Sigmoid colon (tissue), 7 donors: ENCODE data around the gene SCYGR6. TPM values are rescaled to one million over a fixed set of nuclear protein-coding genes. Genes with fewer than 3 reads are reported as not detected.
"Not testable (repeated sequence)": the region's sequence is repeated elsewhere in the genome, so short reads cannot be mapped to it uniquely, and the experiment has no call there.

Experiments
- DNase-seq: peaks from one replicate; pipeline ENCODE4 v3.0.0-alpha.2; 2019
- H3K27ac ChIP-seq, 4 donors: fragments of 200-600 bp; sonication (generic); one replicate each; pipeline ENCODE4 v1.5.1; 2016 to 2019; ENCODE audit warnings: mild to moderate bottlenecking in 1 of 4
- H3K27me3 ChIP-seq, 3 donors: fragments of 200-600 bp; sonication (generic); one replicate each; pipeline ENCODE4 v1.5.1; 2019; ENCODE audit warnings: mild to moderate bottlenecking in 1 of 3
- H3K36me3 ChIP-seq, 4 donors: fragments of 200-600 bp; sonication (generic); one replicate each; pipeline ENCODE4 v1.5.1; 2016 to 2019
- H3K4me1 ChIP-seq, 4 donors: fragments of 200-600 bp; sonication (generic); one replicate each; pipeline ENCODE4 v1.5.1; 2017 to 2019
- H3K4me3 ChIP-seq, 4 donors: fragments of 200-600 bp; sonication (generic); one replicate each; pipeline ENCODE4 v1.5.1; 2017 to 2019; ENCODE audit warnings: mild to moderate bottlenecking in 2 of 4, moderate library complexity in 1 of 4
- H3K9me3 ChIP-seq, 4 donors: fragments of 200-600 bp in 3 of 4; sonication (generic) in 3 of 4; one replicate each; pipeline versions ENCODE4 v1.5.1 to v1.6.1; 2013 to 2019
- CTCF ChIP-seq, 4 experiments: fragments of 450-650 bp in 3 of 4; fragments of 200-600 bp in 1 of 4; IDR thresholded peaks; one replicate each; pipeline ENCODE4 v1.5.1; 2016 to 2019; ENCODE audit warnings: antibody characterized with exemption in 4 of 4, mild to moderate bottlenecking in 3 of 4, moderate library complexity in 2 of 4
- EP300 ChIP-seq, 4 donors: sonication (generic); formaldehyde crosslinking; IDR thresholded peaks; one replicate each; pipeline ENCODE4 v1.6.1; 2017; ENCODE audit warnings: antibody characterized with exemption in 4 of 4
- POLR2A ChIP-seq, 2 donors: fragments of 450-650 bp; IDR thresholded peaks; one replicate each; pipeline ENCODE4 v1.6.1; 2016; ENCODE audit warnings: antibody characterized with exemption in 2 of 2, mild to moderate bottlenecking in 2 of 2, moderate library complexity in 2 of 2
- POLR2AphosphoS5 ChIP-seq, 4 donors: sonication (generic); formaldehyde crosslinking; IDR thresholded peaks; one replicate each; pipeline ENCODE4 v1.6.1; 2017; ENCODE audit warnings: antibody characterized with exemption in 4 of 4
- WGBS, 2 donors: extraction: QIAGEN DNeasy Blood & Tissue Kit; methylation state at CpG; one replicate each; pipeline ENCODE4 v1.1.7; 2013; 5-methylcytosine and 5-hydroxymethylcytosine counted together
- intact Hi-C: fragments of 100-400 bp; cut with DNase I; formaldehyde crosslinking; loops from one replicate; pipeline ENCODE4 v1.15.1; 2023
- polyA plus RNA-seq, 3 donors: library from polyadenylated mRNA; stranded (reverse); fragments of 200-250 nt; gene quantifications; one replicate each; pipeline ENCODE4 v1.2.3, GENCODE V29; 2013
- total RNA-seq, 4 donors: library from RNA; depleted of rRNA; stranded (reverse); fragments of >200 nt; gene quantifications; one replicate each; pipeline ENCODE4 v1.1.0, GENCODE V29; 2016
- donor health status: healthy with polysubstance abuse.
- donor health status: Bipolar disorder and iron deficiency.
- donor health status: healthy.

Gene SCYGR6
- total and polyA plus RNA-seq, 7 donors, result not detected

DNA sequence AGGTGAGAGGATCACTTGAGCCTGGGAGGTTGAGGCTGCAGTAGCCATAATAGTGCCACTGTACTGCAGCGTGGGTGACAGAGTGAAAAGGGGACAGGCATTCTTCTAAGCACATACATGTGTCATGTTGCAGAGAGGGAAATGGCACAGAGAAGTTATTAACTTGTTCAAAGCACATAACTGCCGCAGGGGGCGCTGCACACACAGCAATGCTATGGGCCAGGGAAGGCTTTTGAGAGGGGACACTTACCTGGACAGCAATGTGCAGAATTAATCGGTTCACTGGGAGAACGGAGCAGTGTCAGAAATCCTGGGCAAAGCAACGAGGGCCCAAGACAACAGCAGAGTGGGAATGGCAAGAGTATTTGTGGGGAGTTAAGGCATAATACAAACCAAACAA lies 23.5 kb upstream of the SCYGR6 start:
- H3K9me3 ChIP-seq, result no peaks in the 10 kb centered on the region

DNA sequence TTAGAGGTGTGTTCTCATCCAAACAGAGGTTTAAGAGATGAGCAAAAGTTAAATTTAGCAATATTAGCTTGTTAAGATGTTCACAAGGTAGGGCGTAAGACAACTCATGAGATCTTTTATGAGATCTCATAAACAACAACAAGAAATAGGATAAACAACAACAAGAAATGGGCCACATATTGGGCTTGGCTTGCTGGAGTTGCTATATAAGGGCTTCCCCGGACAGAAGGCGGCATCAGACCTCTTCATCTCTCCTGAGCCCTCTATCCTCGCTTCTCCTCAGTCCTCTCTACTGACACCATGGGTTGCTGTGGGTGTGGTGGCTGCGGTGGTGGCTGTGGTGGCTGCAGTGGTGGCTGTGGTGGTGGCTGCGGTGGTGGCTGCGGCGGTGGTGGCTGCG lies 21.0 kb upstream of the SCYGR6 start, which contains the start of gene SCYGR8:
Gene SCYGR8, plus strand, starts transcription at position 301 of the 400 bp plus-strand sequence. Its CDS starts 0 bp downstream, at position 301.
- no peak for TF ChIP-seq POLR2AphosphoS5 (IDR thresholded peaks at IDR 0.05)
- TF ChIP-seq EP300 (IDR thresholded peaks at IDR 0.05), result no peak
- no peak for TF ChIP-seq CTCF (IDR thresholded peaks at IDR 0.05)
- TF ChIP-seq POLR2A (IDR thresholded peaks at IDR 0.05), result no peak
- intact Hi-C loops, result no loop called here
- Histone ChIP-seq H3K27ac (no peak within 1 kb of the TSS), H3K36me3 (no peaks in the 10 kb centered on the region), H3K27me3 (peaks cover 0 to 4% (median 0%) of the 10 kb centered on the region in 3 donors), H3K4me1 (no peaks in the 10 kb centered on the region), H3K9me3 (no peaks in the 10 kb centered on the region), H3K4me3 (no peak within 1 kb of the TSS)
- WGBS, 2 donors, result 90 to 96% methylated on average over 5 to 6 of the region's 9 CpGs
- DNase-seq, result no peak

More for the DNA sequence above, 23.5 kb upstream of the SCYGR6 start:
- Histone ChIP-seq H3K4me1 (no peaks in the 10 kb centered on the region), H3K27me3 (no peaks in the 10 kb centered on the region), H3K4me3 (no peak overlapping the region), H3K27ac (no peak overlapping the region), H3K36me3 (no peaks in the 10 kb centered on the region)
- 86 to 87% methylated on average over 6 of the region's 6 CpGs for WGBS, 2 donors
- DNase-seq, result no peak
- intact Hi-C loops, result no loop called here
- no peak for TF ChIP-seq POLR2AphosphoS5 (IDR thresholded peaks at IDR 0.05)
- TF ChIP-seq EP300 (IDR thresholded peaks at IDR 0.05), result no peak
- TF ChIP-seq CTCF (IDR thresholded peaks at IDR 0.05), result no peak
- TF ChIP-seq POLR2A (IDR thresholded peaks at IDR 0.05), result no peak

DNA sequence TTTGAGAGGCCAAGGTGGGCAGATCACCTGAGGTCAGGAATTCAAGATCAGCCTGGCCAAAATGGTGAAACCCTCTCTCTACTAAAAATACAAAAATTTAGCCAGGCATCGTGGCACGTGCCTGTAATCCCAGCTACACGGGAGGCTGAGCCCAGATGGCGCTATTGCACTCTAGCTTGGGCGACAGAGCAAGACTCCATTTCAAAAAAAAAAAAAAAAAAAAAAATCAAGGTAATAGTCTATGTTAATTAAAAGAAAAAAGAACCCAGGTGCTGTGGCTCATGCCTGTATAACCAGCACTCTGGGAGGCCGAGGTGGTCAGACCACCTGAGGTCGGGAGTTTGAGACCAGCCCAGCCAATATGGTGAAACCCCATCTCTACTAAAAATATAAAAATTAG lies 16.1 kb upstream of the SCYGR6 start:
- H3K4me1 ChIP-seq, H3K27ac ChIP-seq, DNase-seq, H3K9me3 ChIP-seq, H3K27me3 ChIP-seq, intact Hi-C loops, H3K4me3 ChIP-seq, H3K36me3 ChIP-seq: not testable (repeated sequence)
- 80 to 85% methylated on average over 7 of the region's 7 CpGs for WGBS, 2 donors

DNA sequence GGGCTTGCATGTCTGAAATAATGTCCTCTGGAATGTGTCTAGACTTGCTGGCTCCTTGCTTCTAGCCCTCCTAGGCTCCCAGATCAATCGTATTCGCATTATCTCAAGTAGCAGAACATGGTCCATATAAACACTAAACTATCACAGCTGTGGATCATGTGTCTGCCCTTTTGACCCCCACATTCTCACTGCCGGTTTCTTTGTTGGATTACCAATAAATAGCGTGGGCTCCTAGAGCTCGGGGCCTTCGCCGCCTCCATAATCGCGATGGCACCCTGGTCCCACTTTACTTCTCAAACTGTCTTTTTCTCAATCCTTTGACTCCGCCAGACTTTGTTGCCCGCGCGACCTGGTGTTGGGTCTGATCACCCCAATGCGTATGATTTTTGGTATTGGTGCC lies 14.8 kb upstream of the SCYGR6 start:
- no peak for DNase-seq
- H3K27me3 ChIP-seq, result peaks cover 0 to 4% (median 0%) of the 10 kb centered on the region in 3 donors
- WGBS, 2 donors, result 70 to 80% methylated on average over 14 of the region's 14 CpGs

DNA sequence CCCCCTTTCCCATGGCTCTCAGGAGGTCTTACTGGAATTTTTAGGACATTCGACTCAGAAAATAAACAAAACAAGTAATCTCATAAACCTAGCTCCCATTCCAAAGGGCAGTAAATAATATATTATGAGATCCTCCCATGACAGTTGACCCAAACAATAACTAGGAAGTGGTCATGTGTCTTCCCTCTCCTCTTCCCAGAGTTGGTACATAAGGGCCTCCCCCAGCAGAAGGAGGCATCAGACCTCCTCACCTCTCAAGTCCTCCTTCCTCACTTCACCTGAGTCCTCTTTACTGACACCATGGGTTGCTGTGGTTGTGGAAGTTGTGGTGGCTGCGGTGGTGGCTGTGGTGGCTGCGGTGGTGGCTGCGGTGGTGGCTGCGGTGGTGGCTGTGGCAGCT lies 3.5 kb upstream of the SCYGR6 start, which contains the start of gene SCYGR7:
Gene SCYGR7, plus strand, starts transcription at position 301 of the 400 bp plus-strand sequence. Its CDS starts 0 bp downstream, at position 301.
- Histone ChIP-seq H3K27ac (no peak within 1 kb of the TSS), H3K4me3 (no peak within 1 kb of the TSS), H3K4me1 (no peaks in the 10 kb centered on the region), H3K36me3 (no peaks in the 10 kb centered on the region), H3K27me3 (no peaks in the 10 kb centered on the region), H3K9me3 (no peaks in the 10 kb centered on the region)
- TF ChIP-seq EP300 (IDR thresholded peaks at IDR 0.05) (no peak), POLR2AphosphoS5 (IDR thresholded peaks at IDR 0.05) (no peak), POLR2A (IDR thresholded peaks at IDR 0.05) (no peak), CTCF (IDR thresholded peaks at IDR 0.05) (no peak)
- intact Hi-C loops, result no loop called here
- no peak for DNase-seq
- 86 to 88% methylated on average over 5 of the region's 5 CpGs for WGBS, 2 donors

More for the DNA sequence above, 14.8 kb upstream of the SCYGR6 start:
- Histone ChIP-seq H3K4me1 (no peaks in the 10 kb centered on the region), H3K27ac (no peak overlapping the region), H3K36me3 (no peaks in the 10 kb centered on the region), H3K9me3 (no peaks in the 10 kb centered on the region), H3K4me3 (no peak overlapping the region)
- intact Hi-C loops, result no loop called here
- TF ChIP-seq EP300 (IDR thresholded peaks at IDR 0.05) (no peak), POLR2A (IDR thresholded peaks at IDR 0.05) (no peak), POLR2AphosphoS5 (IDR thresholded peaks at IDR 0.05) (no peak), CTCF (IDR thresholded peaks at IDR 0.05) (no peak)

GRCh38 chr2:227722821-227723220 lies 1.7 kb downstream of the SCYGR6 start:
- H3K36me3 ChIP-seq, H3K27me3 ChIP-seq, DNase-seq, H3K4me3 ChIP-seq, intact Hi-C loops, H3K9me3 ChIP-seq, H3K27ac ChIP-seq: not testable (repeated sequence)
- whole genome bisulfite sequencing, 2 donors, result 21 to 68% methylated on average over 7 of the region's 7 CpGs
- H3K4me1 ChIP-seq, result peaks cover 0 to 10% (median 8%) of the 10 kb centered on the region in 4 donors
